Measurements from ENCODE around the gene CERS6. TPM values are rescaled to one million over a fixed set of nuclear protein-coding genes. Genes with fewer than 3 reads are reported as not detected.

Gene CERS6
- total and polyA plus RNA-seq, 2 of the 8 experiments (the other 6 are each of a cell fraction or from before 2014, with no cell fraction given), result 6.8 to 28.2 TPM

DNA sequence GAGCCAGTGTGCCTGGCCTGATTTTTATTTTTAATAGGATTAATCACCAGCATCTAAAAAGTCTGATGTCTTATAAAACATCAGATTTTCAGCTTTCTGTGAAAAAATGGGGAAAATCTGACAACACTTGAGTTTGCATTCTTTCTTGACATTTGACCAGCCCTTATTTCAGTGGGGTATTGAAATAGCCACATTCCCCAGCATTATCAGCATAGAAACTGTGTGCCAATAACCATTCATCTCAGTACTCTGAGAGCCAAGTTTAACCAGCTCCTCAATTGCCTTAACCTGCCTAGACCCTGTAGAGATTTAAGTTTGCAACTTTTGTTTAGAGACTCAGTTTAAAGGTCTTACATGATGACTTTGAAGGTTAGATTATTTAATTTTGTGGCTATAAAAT, 155.0 kb downstream of the CERS6 start (continued):
- TF ChIP-seq CHD7 (IDR thresholded peaks at IDR 0.05; ENCODE audit: insufficient replicate concordance, low read length) (no peak), ASH2L (IDR thresholded peaks at IDR 0.05; ENCODE audit: low read length) (no peak), E2F6 (IDR thresholded peaks at IDR 0.05) (no peak), EZH2 (IDR thresholded peaks at IDR 0.05; ENCODE audit: low read depth, low read length, severe bottlenecking) (no peak), KDM5A (IDR thresholded peaks at IDR 0.05; ENCODE audit: low read length) (no peak), SP1 (IDR thresholded peaks at IDR 0.05; ENCODE audit: low read depth, low read length) (no peak), JUN (IDR thresholded peaks at IDR 0.05; ENCODE audit: low read depth, low read length) (no peak), SIX5 (IDR thresholded peaks at IDR 0.05; ENCODE audit: low read depth, low read length) (no peak)
